Stimulated activated CD4-positive, alpha-beta T cell treated with anti-CD3 and anti-CD28 coated beads, Interleukin-1b, Interleukin-23, amount 100 ng/mL, for 4 hours (primary cell): ENCODE data around the gene TRIM21.
"Not testable (repeated sequence)": the region's sequence is repeated elsewhere in the genome, so short reads cannot be mapped to it uniquely, and the experiment has no call there.

Source experiments
- DNase-seq, 2 donors: peaks; one replicate each; pipeline ENCODE4 v3.0.0-alpha.2; 2020; ENCODE audit warnings: low read depth in 2 of 2

Gene TRIM21

GRCh38 chr11:4393209-4393857 lies at the start of gene TRIM21:
Gene TRIM21 (minus strand): TSS chr11:4393702. CDS start chr11:4390409, 3,293 bp downstream.
- DNase-seq: peak; percentile 78 to 91

DNA sequence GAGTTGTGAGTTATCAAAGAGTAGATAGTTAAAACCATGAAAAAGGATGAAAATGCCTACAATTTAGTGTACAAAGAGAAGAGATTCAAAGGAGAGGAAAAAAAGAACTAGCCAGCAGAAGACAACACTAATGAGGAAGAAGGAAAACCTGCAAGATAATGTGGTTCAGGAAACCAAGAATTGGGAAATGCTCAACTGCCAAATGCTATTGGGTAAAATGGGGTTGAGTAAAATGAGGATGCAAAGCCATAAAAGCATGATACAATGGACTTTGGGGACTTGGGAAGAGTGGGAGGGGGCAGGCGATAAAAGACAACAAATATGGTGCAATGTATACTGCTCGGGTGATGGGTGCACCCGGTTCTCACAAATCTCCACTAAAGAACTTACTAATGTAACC lies 48.0 kb upstream of the TRIM21 start:
- no peak for DNase-seq

DNA sequence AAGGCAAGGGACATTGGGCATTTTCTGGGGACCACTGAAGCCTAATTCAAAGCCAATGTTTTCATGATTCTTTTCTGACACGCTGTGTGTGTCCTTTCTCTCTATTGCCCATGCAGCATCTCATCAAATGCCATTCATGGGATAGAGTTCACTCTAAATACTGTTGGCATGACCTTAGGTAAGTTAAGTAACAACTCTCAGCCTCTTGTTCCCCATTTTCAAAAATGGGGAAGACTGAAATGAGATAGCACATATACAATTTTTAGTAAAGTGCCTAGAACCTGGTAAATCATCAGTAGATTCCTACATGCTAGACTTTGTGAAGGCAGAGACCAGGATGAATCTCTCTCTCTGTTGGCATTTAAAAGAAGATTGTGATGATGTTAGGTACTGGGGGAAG lies 42.9 kb upstream of the TRIM21 start:
- no peak for DNase-seq

GRCh38 chr11:4433856-4434255 lies 40.4 kb upstream of the TRIM21 start:
- no peak for DNase-seq

DNA sequence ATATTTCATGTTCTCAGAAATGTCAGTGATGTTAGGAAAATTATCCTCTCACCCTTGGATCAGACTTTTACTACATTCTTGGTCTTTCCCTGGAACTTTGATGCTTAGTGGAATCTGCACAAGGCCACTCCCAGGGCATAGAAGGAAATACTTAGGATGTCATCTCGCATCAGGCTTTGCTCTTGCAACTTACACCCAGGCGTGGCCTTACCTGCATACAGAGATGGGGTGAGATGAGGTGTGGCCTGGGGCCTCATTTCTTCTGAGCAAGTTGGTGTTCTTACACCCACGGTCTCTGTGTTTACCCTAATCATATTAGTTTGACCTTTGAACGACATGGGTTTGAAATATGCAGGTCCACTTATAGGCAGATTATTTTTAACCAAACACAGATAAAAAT lies 36.5 kb upstream of the TRIM21 start:
- no peak for DNase-seq

- no peak for DNase-seq
These were observed 24.9 kb upstream of the TRIM21 start for GRCh38 chr11:4418403-4418802.

- DNase-seq: no peak
These were observed 23.3 kb upstream of the TRIM21 start for GRCh38 chr11:4416816-4417215.

- DNase-seq: no peak
These were observed 22.8 kb upstream of the TRIM21 start for GRCh38 chr11:4416306-4416705.

- not testable (repeated sequence) for DNase-seq
These were observed 12.7 kb upstream of the TRIM21 start for GRCh38 chr11:4406206-4406605.

- no peak for DNase-seq
These were observed 339 bp upstream of the TRIM21 start for GRCh38 chr11:4393858-4394223.

DNA sequence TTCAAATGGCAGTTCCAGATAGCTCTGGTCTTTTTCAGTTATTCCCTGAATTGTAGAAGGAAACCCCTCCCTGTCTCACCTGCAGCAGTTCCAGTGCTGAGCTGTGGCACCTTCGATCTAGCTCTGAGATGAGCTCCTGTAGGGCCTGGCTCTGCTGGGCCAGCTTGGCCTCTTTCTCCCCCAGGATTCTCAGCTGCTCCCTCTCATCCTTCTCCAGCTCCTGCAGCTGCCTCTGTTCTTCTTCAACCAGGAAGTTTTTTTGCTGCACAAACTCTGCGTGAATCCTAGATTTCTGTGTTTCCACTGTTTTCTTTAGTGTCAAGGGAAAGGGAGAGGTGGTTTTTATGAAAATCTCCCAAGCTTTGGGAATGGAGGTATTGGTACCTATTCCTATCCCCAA lies 5.3 kb downstream of the TRIM21 start:
- DNase-seq: no peak

- DNase-seq: no peak
These were observed 7.3 kb downstream of the TRIM21 start for GRCh38 chr11:4385978-4386740.

DNA sequence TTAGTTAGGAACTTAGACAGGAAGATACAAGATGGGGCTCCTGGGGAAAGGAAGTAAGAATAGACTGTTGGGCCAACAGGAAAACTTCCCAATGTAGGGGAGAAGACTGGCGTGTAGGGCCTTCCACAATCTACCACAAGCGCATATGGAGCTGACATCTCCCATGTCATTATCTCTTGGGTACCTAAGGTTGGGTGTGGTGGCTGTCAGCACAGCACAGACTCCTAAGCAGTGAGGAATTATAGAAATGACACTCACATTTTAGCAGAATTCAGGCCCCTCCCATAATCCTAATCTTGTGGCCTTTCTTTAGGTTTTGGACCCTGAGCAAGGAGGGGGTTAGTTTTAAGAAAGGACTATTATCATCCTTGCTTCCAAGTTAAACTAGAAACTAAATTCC lies 11.6 kb downstream of the TRIM21 start:
- no peak for DNase-seq

DNA sequence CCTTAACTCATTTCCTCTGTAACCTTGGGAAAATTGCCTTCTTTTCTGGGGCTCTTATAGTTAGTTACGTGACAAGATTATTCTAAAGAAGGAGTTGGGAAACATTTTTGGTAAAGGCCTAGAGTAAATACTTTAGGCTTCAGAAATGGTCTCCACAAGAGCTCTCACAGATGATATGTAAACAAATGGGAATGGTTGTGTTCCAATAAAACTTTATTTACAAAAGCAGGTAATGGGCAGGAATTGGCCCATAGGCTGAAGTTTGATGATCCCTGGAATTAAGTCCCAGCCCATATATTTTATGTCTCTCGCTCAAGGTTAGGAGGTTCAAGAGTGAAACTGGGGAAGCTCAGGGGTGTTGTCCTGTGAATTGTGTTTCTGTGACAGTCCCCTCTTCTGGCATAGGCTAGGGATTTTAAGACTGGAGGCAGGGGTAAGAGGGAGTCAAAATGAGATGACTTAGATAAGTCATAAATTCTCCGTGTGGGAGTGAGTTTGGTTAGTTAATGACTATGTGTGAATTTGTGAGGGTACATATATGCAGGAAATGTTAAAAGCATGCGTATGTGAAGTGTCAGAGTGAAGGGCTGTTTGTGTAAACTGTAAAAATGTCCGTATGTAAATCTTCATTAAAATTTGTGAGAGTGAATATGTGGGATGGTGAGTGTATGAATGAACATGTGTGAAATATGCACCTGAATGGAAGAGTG lies 17.9 kb downstream of the TRIM21 start:
- DNase-seq: no peak

DNA sequence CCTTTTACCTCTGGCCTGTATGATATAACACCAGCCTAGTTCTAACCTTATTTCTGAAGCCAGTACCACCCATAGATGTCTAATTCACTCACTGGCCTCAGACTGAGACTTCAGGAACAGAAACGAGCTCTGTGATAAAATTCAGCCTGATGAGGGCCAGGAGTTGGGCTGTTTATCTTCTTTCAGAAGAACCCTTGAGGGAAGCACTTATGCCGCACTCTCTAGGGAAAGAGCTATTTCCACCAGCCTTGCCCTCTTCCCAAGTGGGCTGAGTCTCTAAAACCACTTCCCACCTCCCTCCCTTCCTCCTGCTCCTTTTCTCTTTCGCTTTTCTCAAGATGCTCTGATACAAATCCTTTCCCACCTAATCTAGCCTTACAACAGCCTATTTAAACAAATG lies 23.3 kb downstream of the TRIM21 start:
- DNase-seq: no peak

- DNase-seq: no peak
These were observed 25.2 kb downstream of the TRIM21 start, which contains the start of gene OR52B4 for GRCh38 chr11:4368286-4368685. Gene OR52B4 (minus strand): TSS chr11:4368386. CDS start chr11:4368295, 91 bp downstream.

- not testable (repeated sequence) for DNase-seq
These were observed 45.4 kb downstream of the TRIM21 start for GRCh38 chr11:4348142-4348541.

DNA sequence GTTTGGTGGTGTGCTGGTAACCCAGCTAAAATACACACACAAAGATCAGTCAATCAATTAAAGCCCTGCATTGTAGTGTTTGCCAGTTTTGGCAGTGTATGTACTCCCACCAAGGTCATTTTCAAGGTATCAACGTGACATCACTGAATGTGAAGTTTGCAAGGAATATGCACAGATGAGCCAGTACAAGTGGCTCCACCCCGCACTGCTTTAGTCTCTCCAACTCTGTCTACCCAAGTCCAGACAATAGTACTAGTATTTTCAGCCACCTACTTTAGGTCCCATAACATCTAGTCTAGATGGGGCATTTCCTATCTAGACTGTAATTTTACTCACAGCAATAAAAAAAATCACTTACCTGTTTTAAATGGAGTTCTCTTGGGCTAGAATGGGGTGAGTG lies 48.1 kb downstream of the TRIM21 start:
- not testable (repeated sequence) for DNase-seq
